Activated CD4-positive, alpha-beta T cell treated with anti-CD3 and anti-CD28 coated beads, Interleukin-2, amount 10 ng/mL, durations not matched to agents 24 days and 14 days (primary cell): ENCODE measurements around the gene RPL41. TPM values are rescaled to one million over a fixed set of nuclear protein-coding genes. Genes with fewer than 3 reads are reported as not detected.
"Not testable (repeated sequence)": the region's sequence is repeated elsewhere in the genome, so short reads cannot be mapped to it uniquely, and the experiment has no call there.

ENCODE experiments used
- DNase-seq: peaks from one replicate; pipeline ENCODE4 v3.0.0; 2022
- H3K27ac Mint-ChIP-seq: one replicate; pipeline ENCODE4 v1.8.0; 2022; ENCODE audit warnings: mild to moderate bottlenecking, mixed read lengths
- H3K27me3 Mint-ChIP-seq: one replicate; pipeline ENCODE4 v1.8.0; 2022; ENCODE audit warnings: mixed read lengths
- H3K36me3 Mint-ChIP-seq: one replicate; pipeline ENCODE4 v1.8.0; 2022; ENCODE audit warnings: low read depth, mild to moderate bottlenecking, mixed read lengths
- H3K4me1 Mint-ChIP-seq: one replicate; pipeline ENCODE4 v1.8.0; 2021; ENCODE audit warnings: mixed read lengths
- H3K4me3 Mint-ChIP-seq: one replicate; pipeline ENCODE4 v1.8.0; 2022; ENCODE audit warnings: mild to moderate bottlenecking, moderate library complexity, mixed read lengths
- H3K9me3 Mint-ChIP-seq: one replicate; pipeline ENCODE4 v1.8.0; 2021; ENCODE audit warnings: mixed read lengths
- intact Hi-C: fragments of 100-400 bp; cut with micrococcal nuclease; formaldehyde crosslinking; loops from one replicate; pipeline ENCODE4 v1.15.1; 2023
- total RNA-seq: library from RNA; stranded (reverse); gene quantifications from 2 replicates; pipeline ENCODE4 v1.2.3, GENCODE V29; 2022

RPL41 gene
- total RNA-seq, 1 donor from 2014 or later, result 3,831 TPM

DNA sequence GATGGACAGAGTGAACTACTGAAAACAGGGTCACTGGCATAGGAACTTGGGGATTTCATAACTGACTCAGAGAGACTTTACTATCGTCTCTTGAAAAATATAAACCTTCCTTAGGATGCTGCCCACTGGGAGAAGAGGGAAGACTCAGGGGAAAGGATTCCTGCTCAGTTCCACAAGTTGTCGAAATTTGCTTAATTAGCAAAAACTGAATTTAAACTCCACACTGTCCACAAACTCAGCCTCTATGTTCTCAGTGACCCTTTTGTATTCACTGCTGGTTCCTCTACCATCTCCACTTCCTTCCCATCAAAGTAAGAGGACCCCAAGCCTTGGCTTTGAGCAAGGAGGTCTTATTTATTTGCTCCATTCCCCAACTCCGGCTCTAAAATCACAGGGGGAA is 28.8 kb downstream of the RPL41 start:
- no peak overlapping the region for H3K27ac Mint-ChIP-seq
- no peak overlapping the region for H3K4me3 Mint-ChIP-seq
- H3K9me3 Mint-ChIP-seq, result no peaks in the 10 kb centered on the region
- peaks cover 25% of the 10 kb centered on the region for H3K4me1 Mint-ChIP-seq
- intact Hi-C loops, result no loop called here
- no peak for DNase-seq
- no peaks in the 10 kb centered on the region for H3K27me3 Mint-ChIP-seq
- H3K36me3 Mint-ChIP-seq, result peaks cover 49% of the 10 kb centered on the region

DNA sequence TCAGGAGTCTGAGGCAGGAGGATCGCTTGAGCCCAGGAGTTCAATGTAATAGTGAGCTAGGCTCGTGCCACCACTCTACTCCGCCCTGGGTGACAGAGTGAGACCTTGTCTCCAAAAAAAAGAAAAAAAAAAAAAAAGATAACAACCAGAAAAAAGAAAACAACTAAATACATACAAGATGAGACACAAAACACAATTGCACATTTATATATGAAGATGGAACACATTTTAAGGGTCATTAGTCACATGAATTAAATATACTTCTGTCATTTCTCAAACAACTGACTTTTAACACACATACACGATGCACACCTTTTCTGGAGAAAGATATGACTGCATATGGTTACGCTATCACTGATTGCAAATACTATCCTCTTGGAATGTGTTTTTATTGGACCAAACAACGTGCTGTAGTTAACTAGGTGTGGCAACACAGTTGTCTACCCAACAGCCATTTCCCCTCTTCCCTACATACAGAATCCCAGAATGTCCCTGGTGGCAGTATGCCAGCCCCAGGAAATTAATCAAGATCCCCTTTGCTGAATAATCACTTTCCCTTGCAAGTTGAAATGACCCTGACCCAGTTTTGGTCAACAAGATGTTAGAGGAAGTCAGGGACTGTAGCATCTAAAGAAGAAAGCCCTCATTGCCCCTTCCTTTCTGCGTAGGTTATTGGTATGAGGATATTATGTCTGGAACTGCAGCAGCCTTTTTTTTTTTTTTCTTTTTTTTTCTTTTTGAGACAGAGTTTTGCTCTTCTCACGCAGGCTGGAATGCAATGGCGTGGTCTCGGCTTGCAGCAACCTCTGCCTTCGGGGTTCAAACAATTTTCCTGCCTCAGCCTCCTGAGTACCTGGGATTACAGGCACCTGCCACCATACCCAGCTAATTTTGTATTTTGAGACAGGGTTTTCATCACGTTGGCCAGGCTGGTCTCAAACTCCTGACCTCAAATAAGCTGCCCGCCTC is 30.3 kb downstream of the RPL41 start:
- no peak overlapping the region for H3K4me3 Mint-ChIP-seq
- intact Hi-C loops, result no loop called here
- H3K4me1 Mint-ChIP-seq, result peaks cover 27% of the 10 kb centered on the region
- peak overlapping the region; percentile 15 for H3K27ac Mint-ChIP-seq
- no peaks in the 10 kb centered on the region for H3K9me3 Mint-ChIP-seq
- DNase-seq, result no peak
- H3K36me3 Mint-ChIP-seq, result peaks cover 38% of the 10 kb centered on the region
- H3K27me3 Mint-ChIP-seq, result no peaks in the 10 kb centered on the region

- H3K9me3 Mint-ChIP-seq, result no peaks in the 10 kb centered on the region
- no peaks in the 10 kb centered on the region for H3K27me3 Mint-ChIP-seq
- peaks cover 32% of the 10 kb centered on the region for H3K4me1 Mint-ChIP-seq
- peaks cover 15% of the 10 kb centered on the region for H3K36me3 Mint-ChIP-seq
- peak overlapping the region; percentile 88 for H3K4me3 Mint-ChIP-seq
- no peak for DNase-seq
- H3K27ac Mint-ChIP-seq, result peak overlapping the region; percentile 98
- intact Hi-C loops, result no loop called here
Observed at GRCh38 chr12:56150563-56150962, 34.1 kb downstream of the RPL41 start.

DNA sequence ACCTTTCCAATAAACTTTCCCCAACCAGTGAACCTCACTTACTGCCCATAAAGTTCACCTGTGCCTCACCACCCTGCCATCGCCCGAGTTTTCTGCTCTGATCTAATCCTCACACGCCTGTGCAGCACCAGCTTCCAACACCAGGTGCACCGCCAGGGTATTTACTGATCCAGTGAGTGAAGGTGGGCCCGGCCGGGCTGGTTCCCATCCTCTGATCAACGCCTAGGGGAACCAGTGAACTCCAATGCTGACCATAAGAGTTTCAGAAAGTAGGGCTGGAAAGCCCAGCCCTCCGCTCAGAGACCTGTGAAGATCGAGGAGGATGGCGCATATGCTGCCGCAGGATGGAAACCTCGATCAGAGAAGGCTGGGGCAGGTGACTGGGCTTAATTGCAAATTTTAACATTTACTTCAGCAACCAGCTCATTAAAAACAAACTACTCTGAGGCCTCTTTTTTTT is 35.3 kb downstream of the RPL41 start:
- peak; percentile 90 for DNase-seq
- Mint-ChIP-seq H3K27me3 (no peaks in the 10 kb centered on the region), H3K4me3 (peak overlapping the region; percentile 88), H3K27ac (peak overlapping the region; percentile 98), H3K4me1 (peaks cover 34% of the 10 kb centered on the region), H3K9me3 (no peaks in the 10 kb centered on the region), H3K36me3 (peaks cover 17% of the 10 kb centered on the region)
- intact Hi-C loops, result loop anchor here (1.0 to 2.0 kb wide), 6 partner anchors 9 to 71 kb away; partner anchors contain the start of genes PA2G4, SMARCC2 and ZC3H10

- peaks cover 36% of the 10 kb centered on the region for H3K4me1 Mint-ChIP-seq
- intact Hi-C loops, result loop anchor here (1.0 to 2.0 kb wide), 6 partner anchors 8 to 71 kb away; partner anchors contain the start of genes PA2G4, SMARCC2 and ZC3H10
- DNase-seq, result peak; percentile 98
- H3K27ac Mint-ChIP-seq, result peak within 1 kb of the TSS; percentile 98
- no peaks in the 10 kb centered on the region for H3K27me3 Mint-ChIP-seq
- no peaks in the 10 kb centered on the region for H3K9me3 Mint-ChIP-seq
- H3K36me3 Mint-ChIP-seq, result peaks cover 18% of the 10 kb centered on the region
- H3K4me3 Mint-ChIP-seq, result peak within 1 kb of the TSS; percentile 88
Observed at GRCh38 chr12:56152132-56152755, 35.8 kb downstream of the RPL41 start, which contains the start of gene MYL6B. TSS of gene MYL6B (plus strand) at chr12:56152587. CDS start at chr12:56153919, 1,332 bp downstream.

GRCh38 chr12:56152756-56153677 is 36.6 kb downstream of the RPL41 start:
- intact Hi-C loops, result loop anchor here (1.0 to 2.0 kb wide), 6 partner anchors 7 to 70 kb away; partner anchors contain the start of genes PA2G4, SMARCC2 and ZC3H10
- Mint-ChIP-seq H3K4me3 (peak overlapping the region; percentile 88), H3K9me3 (no peaks in the 10 kb centered on the region), H3K36me3 (peaks cover 20% of the 10 kb centered on the region), H3K4me1 (peaks cover 39% of the 10 kb centered on the region), H3K27ac (peak overlapping the region; percentile 98), H3K27me3 (no peaks in the 10 kb centered on the region)
- DNase-seq, result peak; percentile 66

GRCh38 chr12:56153678-56154065 is 37.2 kb downstream of the RPL41 start:
- peak; percentile 63 for DNase-seq
- Mint-ChIP-seq H3K27me3 (no peaks in the 10 kb centered on the region), H3K9me3 (no peaks in the 10 kb centered on the region), H3K4me3 (peak overlapping the region; percentile 88), H3K4me1 (peaks cover 39% of the 10 kb centered on the region), H3K27ac (peak overlapping the region; percentile 98), H3K36me3 (peaks cover 23% of the 10 kb centered on the region)
- intact Hi-C loops, result loop anchor here (2.0 kb wide), 2 partner anchors 35 to 69 kb away; partner anchors contain the start of gene SMARCC2

DNA sequence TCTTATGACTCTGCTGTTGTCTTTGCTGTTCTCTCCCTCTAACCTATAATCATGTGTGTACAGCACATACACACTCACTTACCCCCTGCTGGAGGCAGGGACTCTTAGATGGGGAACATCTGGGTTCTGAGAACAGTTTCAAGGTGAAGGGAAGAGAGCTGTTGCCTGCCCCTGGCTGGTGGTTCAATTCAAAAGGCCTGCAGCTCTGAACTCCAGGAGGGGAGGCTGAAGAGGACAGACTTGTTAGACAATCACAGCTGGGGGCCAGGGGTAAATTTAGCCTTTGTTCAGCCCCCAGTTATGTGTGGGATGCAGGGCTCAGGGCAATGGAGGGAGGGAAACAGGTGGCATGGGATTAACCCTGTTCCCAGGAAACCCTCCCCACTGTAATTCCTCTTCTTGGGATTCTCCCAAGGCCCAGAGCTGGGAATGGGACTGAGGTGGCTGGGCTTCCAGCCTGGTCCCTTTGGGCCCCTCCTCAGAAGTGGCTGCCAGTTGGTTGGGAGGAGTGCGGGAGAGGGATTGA is 37.9 kb downstream of the RPL41 start:
- no peak overlapping the region for H3K4me3 Mint-ChIP-seq
- peaks cover 44% of the 10 kb centered on the region for H3K4me1 Mint-ChIP-seq
- intact Hi-C loops, result no loop called here
- DNase-seq, result peak; percentile 60
- H3K36me3 Mint-ChIP-seq, result peaks cover 28% of the 10 kb centered on the region
- no peaks in the 10 kb centered on the region for H3K9me3 Mint-ChIP-seq
- H3K27me3 Mint-ChIP-seq, result no peaks in the 10 kb centered on the region
- no peak overlapping the region for H3K27ac Mint-ChIP-seq

DNA sequence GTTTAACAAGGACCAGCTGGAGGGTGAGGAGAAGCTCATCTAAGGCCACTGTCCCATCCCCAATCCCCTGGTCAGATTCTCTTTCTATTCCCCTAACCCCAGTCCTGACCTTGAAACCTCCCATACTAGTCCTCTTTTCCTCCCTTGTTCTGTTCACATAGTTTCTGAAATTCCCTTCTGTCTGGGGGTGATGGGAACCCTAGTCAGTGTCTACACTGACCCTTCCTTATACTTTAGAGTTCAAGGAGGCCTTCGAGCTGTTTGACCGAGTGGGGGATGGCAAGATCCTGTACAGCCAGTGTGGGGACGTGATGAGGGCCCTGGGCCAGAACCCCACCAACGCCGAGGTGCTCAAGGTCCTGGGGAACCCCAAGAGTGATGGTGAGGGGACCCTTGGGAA is 38.4 kb downstream of the RPL41 start:
- Mint-ChIP-seq H3K27me3 (no peaks in the 10 kb centered on the region), H3K36me3 (peaks cover 30% of the 10 kb centered on the region), H3K4me3 (peak overlapping the region; percentile 5), H3K27ac (no peak overlapping the region), H3K4me1 (peaks cover 46% of the 10 kb centered on the region), H3K9me3 (no peaks in the 10 kb centered on the region)
- DNase-seq, result peak; percentile 57
- intact Hi-C loops, result no loop called here

- H3K4me3 Mint-ChIP-seq, result peak overlapping the region; percentile 44
- DNase-seq, result peak; percentile 57
- H3K27ac Mint-ChIP-seq, result peak overlapping the region; percentile 67
- no peaks in the 10 kb centered on the region for H3K27me3 Mint-ChIP-seq
- intact Hi-C loops, result no loop called here
- H3K36me3 Mint-ChIP-seq, result peaks cover 34% of the 10 kb centered on the region
- H3K9me3 Mint-ChIP-seq, result no peaks in the 10 kb centered on the region
- H3K4me1 Mint-ChIP-seq, result peaks cover 49% of the 10 kb centered on the region
Observed at GRCh38 chr12:56155256-56155845, 38.9 kb downstream of the RPL41 start.

GRCh38 chr12:56156464-56157200 is 40.2 kb downstream of the RPL41 start:
- H3K36me3 Mint-ChIP-seq, result peaks cover 45% of the 10 kb centered on the region
- DNase-seq, result peak; percentile 54
- intact Hi-C loops, H3K9me3 Mint-ChIP-seq, H3K27me3 Mint-ChIP-seq: not testable (repeated sequence)
- peak overlapping the region; percentile 100 for H3K4me3 Mint-ChIP-seq
- H3K27ac Mint-ChIP-seq, result peak overlapping the region; percentile 94
- peaks cover 51% of the 10 kb centered on the region for H3K4me1 Mint-ChIP-seq
